WTC11 (cell line): Measurements from ENCODE around the gene LSM2. TPM values are rescaled to one million over a fixed set of nuclear protein-coding genes. Genes with fewer than 3 reads are reported as not detected.
"Not testable (repeated sequence)": the region's sequence is repeated elsewhere in the genome, so short reads cannot be mapped to it uniquely, and the experiment has no call there.

ENCODE experiments used
- ATAC-seq: fragments of 200-7000 bp; cut with Tn5 transposase; 2 replicates; pipeline ENCODE4 v1.10.0; 2021; ENCODE audit warnings: mild to moderate bottlenecking, moderate library complexity
- CTCF ChIA-PET: fragments of 300-600 bp; sonication (Branson Sonifier 250); formaldehyde crosslinking; loops from one replicate; lab custom pipeline; 2021; ENCODE audit warnings: antibody characterized with exemption; lab: Charles Lee
- POLR2A ChIA-PET: fragments of 350-600 bp; sonication (Branson Sonifier 250); formaldehyde crosslinking; loops from one replicate; lab custom pipeline; 2021; ENCODE audit warnings: antibody characterized with exemption; lab: Charles Lee
- DNase-seq: peaks from one replicate; pipeline ENCODE4 v3.0.0; 2021; ENCODE audit warnings: low spot score
- H3K27ac Mint-ChIP-seq: 2 replicates; pipeline ENCODE4 v1.8.0; 2021; ENCODE audit warnings: mixed read lengths
- H3K27me3 Mint-ChIP-seq: 2 replicates; pipeline ENCODE4 v1.8.0; 2021; ENCODE audit warnings: low read depth, mild to moderate bottlenecking, moderate library complexity, mixed read lengths
- H3K36me3 Mint-ChIP-seq: 2 replicates; pipeline ENCODE4 v1.8.0; 2021; ENCODE audit warnings: mixed read lengths
- H3K4me1 Mint-ChIP-seq: 2 replicates; pipeline ENCODE4 v1.8.0; 2022; ENCODE audit warnings: mixed read lengths
- H3K4me3 Mint-ChIP-seq: 2 replicates; pipeline ENCODE4 v1.8.0; 2021; ENCODE audit warnings: mild to moderate bottlenecking, moderate library complexity, mixed read lengths
- H3K9me3 Mint-ChIP-seq: 2 replicates; pipeline ENCODE4 v1.8.0; 2021; ENCODE audit warnings: mixed read lengths
- ATF1 ChIP-seq: sonication (generic); formaldehyde crosslinking; IDR thresholded peaks from 2 replicates; pipeline ENCODE4 v1.8.1; 2023; ENCODE audit warnings: mild to moderate bottlenecking, moderate library complexity, missing genetic modification reagents
- EMX1 ChIP-seq: fragments of 250-450 bp; sonication (Bioruptor Pico); IDR thresholded peaks from 2 replicates; pipeline ENCODE4 v1.8.0; 2021; ENCODE audit warnings: mild to moderate bottlenecking
- FOXP1 ChIP-seq: sonication (generic); formaldehyde crosslinking; IDR thresholded peaks from 2 replicates; pipeline ENCODE4 v1.8.0; 2022; ENCODE audit warnings: missing genetic modification reagents, mild to moderate bottlenecking, moderate library complexity, borderline replicate concordance
- FOXP4 ChIP-seq: sonication (generic); formaldehyde crosslinking; IDR thresholded peaks from 2 replicates; pipeline ENCODE4 v1.8.0; 2022; ENCODE audit warnings: mild to moderate bottlenecking, missing genetic modification reagents
- GABPB1 ChIP-seq: sonication (generic); formaldehyde crosslinking; IDR thresholded peaks from 2 replicates; pipeline ENCODE4 v1.8.1; 2023; ENCODE audit warnings: mild to moderate bottlenecking, missing genetic modification reagents
- GTF2I ChIP-seq: fragments of 250-450 bp; sonication (Bioruptor Pico); conservative IDR thresholded peaks from 2 replicates; pipeline ENCODE4 v1.4.0; 2021; ENCODE audit warnings: mild to moderate bottlenecking
- IRF2 ChIP-seq: sonication (generic); formaldehyde crosslinking; IDR thresholded peaks from 2 replicates; pipeline ENCODE4 v1.8.0; 2022; ENCODE audit warnings: low read depth, missing genetic modification reagents, borderline replicate concordance
- JAZF1 ChIP-seq: fragments of 250-450 bp; sonication (Bioruptor Pico); IDR thresholded peaks from 2 replicates; pipeline ENCODE4 v1.9.0; 2021; ENCODE audit warnings: moderate library complexity, mild to moderate bottlenecking, inconsistent platforms
- KAT7 ChIP-seq: sonication (generic); formaldehyde crosslinking; IDR thresholded peaks from 2 replicates; pipeline ENCODE4 v1.8.1; 2023; ENCODE audit warnings: missing genetic modification reagents, mild to moderate bottlenecking, borderline replicate concordance
- NFE2L1 ChIP-seq: sonication (generic); formaldehyde crosslinking; IDR thresholded peaks from 2 replicates; pipeline ENCODE4 v1.8.1; 2023; ENCODE audit warnings: missing genetic modification reagents
- PRRX2 ChIP-seq: fragments of 250-450 bp; sonication (Bioruptor Pico); IDR thresholded peaks from 2 replicates; pipeline ENCODE4 v1.8.0; 2021; ENCODE audit warnings: mild to moderate bottlenecking
- USF1 ChIP-seq: sonication (generic); formaldehyde crosslinking; IDR thresholded peaks from 2 replicates; pipeline ENCODE4 v1.8.0; 2022; ENCODE audit warnings: mild to moderate bottlenecking, missing genetic modification reagents
- ZNF121 ChIP-seq: sonication (generic); formaldehyde crosslinking; IDR thresholded peaks from 2 replicates; pipeline ENCODE4 v1.8.0; 2023; ENCODE audit warnings: missing genetic modification reagents
- total RNA-seq: library from RNA; stranded (reverse); gene quantifications from 3 replicates; pipeline ENCODE4 v1.2.3, GENCODE V29; 2021
- TF ChIP-seq, protein P1 (sequence below): sonication (generic); formaldehyde crosslinking; IDR thresholded peaks from 2 replicates; pipeline ENCODE4 v1.8.0; 2023; ENCODE audit warnings: missing genetic modification reagents
- TF ChIP-seq, protein P2 (sequence below): fragments of 250-450 bp; sonication (Bioruptor Pico); IDR thresholded peaks from 2 replicates; pipeline ENCODE4 v1.9.0; 2021; ENCODE audit warnings: mild to moderate bottlenecking, borderline replicate concordance

LSM2 gene
- total RNA-seq, 1 experiment from 2014 or later = 104 TPM

- peak overlapping the region; percentile 98 for H3K27ac Mint-ChIP-seq
- H3K36me3 Mint-ChIP-seq = peaks cover 4% of the 10 kb centered on the region; the same call in 1 of the 2 replicates
- H3K4me3 Mint-ChIP-seq = peak overlapping the region; percentile 91
- CTCF ChIA-PET = interaction anchor here (0.6 to 2.1 kb wide), 5 partner anchors 15 to 130 kb away, joined by 3 to 9 read pairs (median 4); partner anchors contain the start of genes DDAH2 and LSM2
- DNase-seq (peak; percentile 58), ATAC-seq (peak; percentile 7)
- POLR2A ChIA-PET = interaction anchor here (1.0 to 1.3 kb wide), 2 partner anchors 12 to 15 kb away, joined by 4 to 10 read pairs; partner anchors contain the start of gene LSM2
- TF ChIP-seq USF1 (CRISPR knock-in tag) (peak; percentile 23; the same call in 1 of the 2 replicates), NFE2L1 (CRISPR knock-in tag) (peak; percentile 95), ZNF121 (no peak), GABPB1 (CRISPR knock-in tag) (0 out of 2 replicates have a peak, but pooled peaks have one; percentile 10)
- no peaks in the 10 kb centered on the region; the same call in 1 of the 2 replicates for H3K9me3 Mint-ChIP-seq
- peaks cover 71% of the 10 kb centered on the region for H3K4me1 Mint-ChIP-seq
- no peaks in the 10 kb centered on the region; the same call in 1 of the 2 replicates for H3K27me3 Mint-ChIP-seq
These were observed 15.5 kb upstream of the LSM2 start for GRCh38 chr6:31822036-31822821.

DNA sequence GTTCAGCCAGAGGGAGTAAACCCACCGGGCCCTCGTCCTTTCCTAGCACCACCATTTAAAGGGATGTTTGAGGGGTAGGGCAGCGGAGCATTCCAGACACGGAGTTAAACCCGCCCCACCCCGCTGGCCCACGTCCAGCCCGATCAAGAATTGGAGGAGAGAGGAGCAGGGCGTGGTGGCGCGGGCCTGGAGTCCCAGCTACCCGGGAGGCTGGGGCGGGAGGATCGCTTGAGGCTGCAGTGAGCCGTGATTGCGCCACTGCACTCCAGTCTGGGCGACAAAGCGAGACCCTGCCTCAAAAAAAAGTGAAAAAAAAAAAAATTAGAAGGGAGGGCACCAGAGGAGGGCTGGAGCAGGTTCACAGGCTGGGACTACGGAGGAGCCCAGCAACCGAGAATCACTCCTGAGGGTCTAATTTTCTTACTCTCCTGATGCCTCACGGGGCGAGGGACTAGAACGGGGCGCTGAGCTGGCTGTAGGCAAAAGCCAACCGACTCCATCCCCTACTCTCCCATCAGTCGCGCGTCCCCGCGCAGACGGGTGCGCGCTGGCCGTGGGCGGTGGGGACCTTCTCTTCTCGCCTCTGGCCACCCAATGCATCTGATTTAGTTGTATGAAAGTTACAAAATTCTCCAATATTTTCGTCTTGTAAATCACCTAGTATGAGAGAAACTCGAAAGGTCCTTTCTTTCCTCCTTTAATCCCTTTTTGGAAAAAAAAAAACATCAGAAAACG lies 14.7 kb upstream of the LSM2 start:
- Mint-ChIP-seq H3K4me1 (peaks cover 65% of the 10 kb centered on the region), H3K36me3 (peaks cover 4% of the 10 kb centered on the region; the same call in 1 of the 2 replicates), H3K27me3 (no peaks in the 10 kb centered on the region; the same call in 1 of the 2 replicates), H3K4me3 (peak overlapping the region; percentile 91), H3K27ac (peak overlapping the region; percentile 98), H3K9me3 (no peaks in the 10 kb centered on the region; the same call in 1 of the 2 replicates)
- DNase-seq (peak; percentile 71), ATAC-seq (peak; percentile 58)
- ChIA-PET CTCF (interaction anchor here (0.7 to 2.1 kb wide), 5 partner anchors 15 to 142 kb away, joined by 3 to 9 read pairs (median 4); partner anchors contain the start of genes DDAH2 and LSM2), POLR2A (interaction anchor here (0.6 to 1.3 kb wide), 3 partner anchors 13 to 30 kb away, joined by 4 to 10 read pairs (median 5); partner anchors contain the start of gene LSM2)
- TF ChIP-seq KAT7 (CRISPR knock-in tag) (peak; percentile 74; the same call in 1 of the 2 replicates), EMX1 (CRISPR knock-in tag) (no peak), GTF2I (peak; percentile 93), ZNF121 (peak; percentile 96), JAZF1 (CRISPR knock-in tag) (no peak), ATF1 (CRISPR knock-in tag) (no peak), FOXP1 (CRISPR knock-in tag) (peak; percentile 49; the same call in 1 of the 2 replicates)
- TF ChIP-seq, protein P1, sequence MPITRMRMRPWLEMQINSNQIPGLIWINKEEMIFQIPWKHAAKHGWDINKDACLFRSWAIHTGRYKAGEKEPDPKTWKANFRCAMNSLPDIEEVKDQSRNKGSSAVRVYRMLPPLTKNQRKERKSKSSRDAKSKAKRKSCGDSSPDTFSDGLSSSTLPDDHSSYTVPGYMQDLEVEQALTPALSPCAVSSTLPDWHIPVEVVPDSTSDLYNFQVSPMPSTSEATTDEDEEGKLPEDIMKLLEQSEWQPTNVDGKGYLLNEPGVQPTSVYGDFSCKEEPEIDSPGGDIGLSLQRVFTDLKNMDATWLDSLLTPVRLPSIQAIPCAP = no peak

GRCh38 chr6:31820399-31820798 lies 13.6 kb upstream of the LSM2 start:
- POLR2A ChIA-PET = interaction anchor here (1.1 kb wide), 1 partner anchor 139 kb away, joined by 4 read pairs; no protein-coding TSS in a partner anchor
- H3K4me3 Mint-ChIP-seq, CTCF ChIA-PET: not testable (repeated sequence)

DNA sequence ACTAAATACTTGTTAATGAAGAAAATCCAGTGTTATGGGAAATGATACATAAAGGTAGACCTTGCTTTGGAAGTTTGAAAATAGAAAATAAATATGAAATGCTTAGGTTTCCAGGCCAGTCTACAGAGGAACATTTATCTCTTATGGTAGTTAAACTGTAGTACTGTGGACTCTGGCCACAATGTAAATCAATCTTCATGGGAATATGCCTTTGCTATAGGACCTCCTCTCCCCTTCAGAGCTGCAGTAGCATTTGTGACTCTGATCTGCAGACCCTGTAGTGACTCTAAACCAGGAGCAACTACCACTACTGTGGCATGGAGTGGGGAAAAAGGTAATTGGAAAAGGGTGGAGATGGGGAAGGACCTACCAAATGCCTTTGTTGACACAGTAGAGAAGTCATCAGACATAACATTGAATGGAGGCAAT lies 13.1 kb upstream of the LSM2 start:
- peaks cover 4% of the 10 kb centered on the region; the same call in 1 of the 2 replicates for H3K36me3 Mint-ChIP-seq
- peak overlapping the region; percentile 24; the same call in 1 of the 2 replicates for H3K4me3 Mint-ChIP-seq
- no peaks in the 10 kb centered on the region; the same call in 1 of the 2 replicates for H3K9me3 Mint-ChIP-seq
- no peak for ATAC-seq
- no peaks in the 10 kb centered on the region; the same call in 1 of the 2 replicates for H3K27me3 Mint-ChIP-seq
- peaks cover 49% of the 10 kb centered on the region for H3K4me1 Mint-ChIP-seq
- ChIA-PET POLR2A (interaction anchor here (1.1 kb wide), 1 partner anchor 138 kb away, joined by 4 read pairs; no protein-coding TSS in a partner anchor), CTCF (no interaction called here)
- peak overlapping the region; percentile 89; the same call in 1 of the 2 replicates for H3K27ac Mint-ChIP-seq
- no peak for DNase-seq
- no peak for TF ChIP-seq IRF2 (CRISPR knock-in tag)
- TF ChIP-seq, protein P2, sequence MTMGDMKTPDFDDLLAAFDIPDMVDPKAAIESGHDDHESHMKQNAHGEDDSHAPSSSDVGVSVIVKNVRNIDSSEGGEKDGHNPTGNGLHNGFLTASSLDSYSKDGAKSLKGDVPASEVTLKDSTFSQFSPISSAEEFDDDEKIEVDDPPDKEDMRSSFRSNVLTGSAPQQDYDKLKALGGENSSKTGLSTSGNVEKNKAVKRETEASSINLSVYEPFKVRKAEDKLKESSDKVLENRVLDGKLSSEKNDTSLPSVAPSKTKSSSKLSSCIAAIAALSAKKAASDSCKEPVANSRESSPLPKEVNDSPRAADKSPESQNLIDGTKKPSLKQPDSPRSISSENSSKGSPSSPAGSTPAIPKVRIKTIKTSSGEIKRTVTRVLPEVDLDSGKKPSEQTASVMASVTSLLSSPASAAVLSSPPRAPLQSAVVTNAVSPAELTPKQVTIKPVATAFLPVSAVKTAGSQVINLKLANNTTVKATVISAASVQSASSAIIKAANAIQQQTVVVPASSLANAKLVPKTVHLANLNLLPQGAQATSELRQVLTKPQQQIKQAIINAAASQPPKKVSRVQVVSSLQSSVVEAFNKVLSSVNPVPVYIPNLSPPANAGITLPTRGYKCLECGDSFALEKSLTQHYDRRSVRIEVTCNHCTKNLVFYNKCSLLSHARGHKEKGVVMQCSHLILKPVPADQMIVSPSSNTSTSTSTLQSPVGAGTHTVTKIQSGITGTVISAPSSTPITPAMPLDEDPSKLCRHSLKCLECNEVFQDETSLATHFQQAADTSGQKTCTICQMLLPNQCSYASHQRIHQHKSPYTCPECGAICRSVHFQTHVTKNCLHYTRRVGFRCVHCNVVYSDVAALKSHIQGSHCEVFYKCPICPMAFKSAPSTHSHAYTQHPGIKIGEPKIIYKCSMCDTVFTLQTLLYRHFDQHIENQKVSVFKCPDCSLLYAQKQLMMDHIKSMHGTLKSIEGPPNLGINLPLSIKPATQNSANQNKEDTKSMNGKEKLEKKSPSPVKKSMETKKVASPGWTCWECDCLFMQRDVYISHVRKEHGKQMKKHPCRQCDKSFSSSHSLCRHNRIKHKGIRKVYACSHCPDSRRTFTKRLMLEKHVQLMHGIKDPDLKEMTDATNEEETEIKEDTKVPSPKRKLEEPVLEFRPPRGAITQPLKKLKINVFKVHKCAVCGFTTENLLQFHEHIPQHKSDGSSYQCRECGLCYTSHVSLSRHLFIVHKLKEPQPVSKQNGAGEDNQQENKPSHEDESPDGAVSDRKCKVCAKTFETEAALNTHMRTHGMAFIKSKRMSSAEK (CRISPR knock-in tag) = no peak
- TF ChIP-seq PRRX2 (CRISPR knock-in tag) = no peak
- TF ChIP-seq FOXP4 (CRISPR knock-in tag) = no peak

More at GRCh38 chr6:31820399-31820798, 13.6 kb upstream of the LSM2 start:
- not testable (repeated sequence) for H3K27ac Mint-ChIP-seq, ATAC-seq, H3K9me3 Mint-ChIP-seq, H3K27me3 Mint-ChIP-seq, DNase-seq, H3K36me3 Mint-ChIP-seq
- H3K4me1 Mint-ChIP-seq = peaks cover 54% of the 10 kb centered on the region
